ENCODE measurements around the gene ERBB4.
"Not testable (repeated sequence)": the region's sequence is repeated elsewhere in the genome, so short reads cannot be mapped to it uniquely, and the experiment has no call there.

The ERBB4 gene

DNA sequence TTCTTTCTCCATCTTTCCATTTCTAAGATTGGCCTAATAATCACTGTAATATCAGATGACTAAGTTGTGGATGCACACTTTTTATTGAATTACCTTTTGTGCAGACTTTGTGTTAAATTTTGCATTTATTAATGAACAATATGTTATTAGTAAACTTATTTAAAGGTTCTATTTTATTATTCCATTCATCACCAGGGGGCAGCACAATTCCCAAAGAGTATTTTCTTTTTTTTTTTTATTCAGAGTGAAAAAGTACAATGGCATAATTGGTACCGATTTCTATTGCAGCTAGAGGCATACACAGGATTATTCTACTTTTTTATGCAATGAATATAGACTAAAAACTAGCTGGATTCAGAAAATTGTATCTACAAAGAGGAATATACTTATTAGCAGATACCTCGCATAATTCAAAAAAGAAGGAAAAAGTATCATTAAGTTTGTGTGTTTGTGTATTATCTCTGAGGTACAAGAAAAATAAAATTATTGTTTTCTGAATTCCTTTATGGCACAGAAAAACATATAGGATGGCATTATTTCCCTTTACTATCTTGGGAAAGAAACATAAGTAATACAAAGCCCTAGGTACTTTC lies 390.6 kb downstream of the ERBB4 start:
- DNase-seq (ENCODE audit: low read depth in 2 of 2), result no peak

DNA sequence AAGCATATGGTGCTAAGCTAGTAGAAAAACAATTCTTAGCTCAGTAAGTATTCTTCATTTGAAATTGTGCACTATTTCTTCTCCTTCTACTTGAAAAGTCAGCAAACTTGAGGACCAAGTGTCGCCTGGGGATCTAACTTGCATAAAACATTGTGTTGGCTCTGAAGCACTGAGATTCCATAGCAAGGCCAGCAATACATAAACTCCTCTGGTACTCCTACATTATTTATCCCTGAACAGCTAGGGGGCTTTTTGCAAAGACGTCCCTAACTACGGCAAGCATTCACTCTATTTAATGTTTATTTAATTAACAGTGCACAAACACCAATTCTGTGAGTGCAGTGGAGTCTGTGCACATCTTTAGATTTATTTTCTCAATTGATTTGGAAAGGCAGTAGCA lies 392.2 kb downstream of the ERBB4 start:
- DNase-seq (ENCODE audit: low read depth in 2 of 2), result no peak

DNA sequence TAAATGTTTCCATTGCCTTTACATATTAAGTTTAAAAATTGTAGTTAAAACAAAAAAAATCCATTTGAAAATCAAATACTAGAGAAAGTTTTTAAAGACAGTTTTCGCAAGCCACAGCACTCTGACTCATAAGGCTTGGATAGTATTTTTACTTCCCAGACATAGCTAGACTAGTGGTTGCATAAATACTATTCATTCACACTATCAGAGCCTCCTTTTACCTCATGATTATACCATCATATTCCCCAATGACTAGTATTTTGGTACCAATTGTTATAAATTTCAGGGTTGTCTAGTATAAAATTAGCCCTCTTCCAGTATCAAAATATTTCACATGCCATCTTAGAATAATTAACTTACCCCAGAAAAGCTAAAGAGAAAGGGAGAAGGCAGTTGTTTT lies 393.5 kb downstream of the ERBB4 start:
- no peak for DNase-seq (ENCODE audit: low read depth in 2 of 2)

DNA sequence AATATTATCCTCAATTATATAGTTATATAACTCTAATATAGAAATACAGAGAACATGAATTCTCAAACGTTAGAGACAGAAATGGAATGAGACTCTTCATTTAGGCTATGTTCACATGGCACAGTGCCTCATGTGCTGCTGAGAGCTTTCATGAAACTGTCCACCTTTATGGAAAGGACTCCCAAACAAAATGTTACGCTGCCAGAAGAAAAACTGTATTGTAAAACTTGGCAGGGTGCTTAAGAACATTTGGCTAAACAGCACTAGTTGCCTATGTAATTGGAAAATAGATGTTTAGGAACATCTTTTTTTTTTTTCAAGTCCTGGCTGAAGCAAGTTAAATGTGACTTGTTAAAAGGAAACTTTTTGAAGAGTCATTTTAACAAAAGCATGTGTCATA lies 396.0 kb downstream of the ERBB4 start:
- no peak for DNase-seq (ENCODE audit: low read depth in 2 of 2)

DNA sequence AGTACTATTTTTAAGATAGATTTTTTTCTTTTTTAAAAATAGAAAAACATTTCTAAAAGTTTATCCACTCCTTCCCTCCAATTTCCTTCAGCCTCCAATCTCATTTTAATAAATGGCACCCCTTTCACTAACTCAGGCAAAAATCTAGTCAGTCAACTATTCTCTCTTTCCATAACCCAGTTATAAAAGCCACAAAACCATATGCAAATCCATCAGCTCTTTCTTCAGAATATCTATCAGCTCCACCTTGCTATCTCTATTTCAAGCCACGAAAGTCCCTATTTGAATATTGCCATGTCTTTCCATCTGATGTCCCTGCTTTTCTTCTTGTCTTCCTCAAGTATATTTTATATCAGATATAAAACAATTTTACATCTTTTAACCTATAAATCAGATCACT lies 397.1 kb downstream of the ERBB4 start:
- no peak for DNase-seq (ENCODE audit: low read depth in 2 of 2)

DNA sequence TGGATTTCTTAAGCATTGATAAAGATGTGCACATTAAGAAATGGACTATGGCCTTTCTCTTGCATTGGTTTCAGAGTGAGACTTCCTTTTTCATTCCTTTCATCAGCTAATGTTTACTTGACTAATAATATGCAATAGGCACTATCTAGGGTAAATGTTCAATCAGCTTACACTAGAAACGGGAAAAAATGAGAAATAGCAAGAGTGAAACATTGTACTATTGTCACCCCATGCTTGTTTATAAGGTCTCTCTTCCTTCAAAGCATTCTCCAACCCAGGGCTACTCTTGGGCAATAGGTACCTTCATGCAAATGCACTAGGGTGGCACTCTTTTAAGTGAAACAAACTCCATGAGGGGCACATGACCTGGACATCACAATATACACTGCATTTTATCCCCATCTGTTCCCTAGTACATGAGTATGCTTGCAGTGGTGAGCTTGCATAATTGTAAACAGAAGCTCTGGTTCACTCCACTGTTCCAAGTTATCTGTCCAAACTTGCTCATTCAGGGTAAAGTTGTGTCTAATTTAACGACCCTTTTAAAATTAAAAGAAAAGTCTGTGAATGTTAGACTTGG lies 402.3 kb downstream of the ERBB4 start:
- no peak for DNase-seq (ENCODE audit: low read depth in 2 of 2)

DNA sequence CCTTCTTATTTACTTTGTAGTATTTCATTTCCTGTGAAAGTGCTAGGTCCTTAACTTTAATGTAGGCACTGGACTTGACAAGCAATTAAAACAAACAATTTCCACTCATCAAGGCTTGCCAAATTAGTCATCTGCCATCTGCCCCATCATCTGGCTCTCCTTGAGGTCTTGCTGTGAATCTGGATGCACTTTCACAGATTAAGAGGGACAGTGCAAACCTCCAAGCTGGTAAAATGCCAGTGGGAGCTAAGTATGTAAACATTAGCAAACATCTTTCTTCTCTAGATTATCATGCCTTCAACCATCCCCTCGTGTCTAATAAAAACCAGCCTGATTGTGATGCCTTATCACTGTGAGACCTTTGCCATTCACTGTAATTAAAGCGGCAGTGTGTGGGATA lies 402.9 kb downstream of the ERBB4 start:
- DNase-seq (ENCODE audit: low read depth in 2 of 2), result no peak

DNA sequence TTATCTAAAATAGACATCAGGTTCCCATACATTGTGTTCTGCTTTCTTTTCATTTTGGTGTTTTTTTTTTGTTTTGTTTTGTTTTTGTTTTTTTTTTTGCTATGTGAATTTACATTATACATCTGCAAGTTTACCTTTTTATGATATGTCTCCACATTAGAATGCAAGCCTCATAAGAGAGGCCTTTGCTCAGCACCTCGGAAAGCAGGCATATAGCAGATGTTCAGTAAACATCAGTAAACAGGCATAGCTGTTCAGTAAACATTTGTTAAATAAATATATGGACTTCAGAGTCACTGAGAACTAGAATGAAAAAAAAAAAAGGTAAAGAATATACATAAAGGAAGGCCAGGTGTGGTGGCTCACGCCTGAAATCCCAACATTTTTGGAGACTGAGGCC lies 405.3 kb downstream of the ERBB4 start:
- no peak for DNase-seq (ENCODE audit: low read depth in 2 of 2)

DNA sequence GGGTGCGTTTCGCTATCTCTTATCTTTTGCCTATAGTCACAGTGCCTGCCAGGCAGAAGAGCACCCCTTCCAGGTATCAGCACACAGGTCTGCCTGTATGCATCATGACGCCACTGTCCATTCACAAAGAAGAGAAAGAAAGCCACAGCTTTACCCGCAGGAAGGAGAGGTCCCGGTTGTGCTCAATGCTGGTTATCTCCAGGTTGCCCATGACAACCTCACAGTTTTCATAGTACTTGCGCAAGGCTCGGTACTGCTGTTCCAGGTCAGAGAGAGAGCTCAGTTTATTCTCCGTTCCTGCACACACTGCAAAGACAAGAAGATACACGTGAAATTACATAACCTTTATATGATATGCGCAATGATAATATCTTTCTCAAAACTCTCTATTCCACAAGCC lies 414.0 kb downstream of the ERBB4 start:
- DNase-seq (ENCODE audit: low read depth in 2 of 2), result no peak

DNA sequence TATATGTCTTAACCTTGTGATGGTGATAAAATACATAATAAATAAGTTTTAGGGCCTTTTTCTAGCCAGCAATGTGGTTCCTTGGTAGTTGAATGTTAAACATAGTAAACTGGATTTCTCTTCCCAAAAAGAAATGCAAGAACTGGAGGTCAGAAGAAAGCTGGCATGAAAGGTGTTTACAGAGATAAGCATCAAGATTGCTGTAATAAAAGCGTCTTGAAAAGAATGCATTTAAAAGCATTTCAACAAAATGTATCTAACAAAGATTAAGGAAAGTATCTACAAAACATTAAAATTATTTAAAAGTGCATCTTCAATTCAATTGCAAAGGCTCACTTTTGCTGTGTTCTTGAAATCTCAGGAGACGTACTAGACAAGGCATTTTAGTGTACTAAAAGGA lies 419.0 kb downstream of the ERBB4 start:
- DNase-seq (ENCODE audit: low read depth in 2 of 2), result no peak

DNA sequence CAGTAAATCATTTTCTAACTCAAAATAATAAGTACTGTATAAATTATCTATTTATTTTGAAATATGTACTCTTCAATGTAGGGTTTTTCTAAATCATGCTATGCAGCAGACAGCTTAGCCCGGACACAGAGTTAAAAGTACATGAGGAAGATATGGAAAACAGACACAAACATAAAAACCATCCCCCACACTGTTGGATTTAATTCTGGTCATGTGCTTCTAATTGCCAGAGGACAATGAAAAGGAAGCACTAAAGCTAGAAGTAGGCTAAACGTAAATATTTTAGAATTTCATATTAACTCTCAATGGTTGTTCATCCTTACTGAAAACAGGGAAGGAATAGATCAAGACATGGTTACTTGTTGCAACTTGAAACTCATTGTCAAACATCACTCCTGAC lies 420.7 kb downstream of the ERBB4 start:
- DNase-seq (ENCODE audit: low read depth in 2 of 2), result no peak

DNA sequence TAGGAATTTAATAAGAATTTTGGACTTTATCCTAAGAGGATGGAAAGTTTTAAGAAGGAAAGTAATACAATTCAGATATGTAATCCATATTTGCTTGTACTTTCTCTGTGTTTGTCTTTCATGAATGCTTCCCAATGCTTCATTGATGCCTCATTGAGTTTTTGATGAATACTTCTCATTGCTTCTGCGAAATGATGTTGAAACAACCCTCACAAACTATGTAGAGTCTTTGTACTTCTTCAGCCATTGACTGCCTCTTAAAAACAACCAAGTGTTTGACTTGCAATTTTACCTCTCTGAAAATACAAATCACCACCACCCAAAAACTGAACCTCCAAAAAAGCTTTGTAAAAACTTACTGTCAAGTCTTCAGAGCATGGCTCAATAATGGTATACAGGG lies 424.1 kb downstream of the ERBB4 start:
- DNase-seq (ENCODE audit: low read depth in 2 of 2), result no peak

DNA sequence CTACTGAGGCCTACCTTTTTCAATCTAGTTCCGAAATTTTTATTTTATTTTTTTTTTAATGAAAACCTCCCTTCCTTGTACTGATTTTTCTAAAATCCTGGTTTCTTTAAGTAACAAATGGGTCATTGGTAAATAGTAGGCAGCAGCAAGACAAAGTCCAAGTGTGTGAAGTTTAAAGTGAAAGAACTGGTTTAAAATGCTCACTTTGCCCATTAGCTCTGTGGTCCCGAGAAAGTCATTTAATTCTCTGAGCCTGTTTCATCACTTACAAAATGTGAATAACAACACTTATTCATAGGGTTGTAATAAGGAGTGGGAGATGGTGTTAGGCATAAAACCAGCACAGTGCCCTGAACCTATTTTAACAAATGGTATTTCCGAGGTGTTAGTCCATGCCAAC lies 426.2 kb downstream of the ERBB4 start:
- no peak for DNase-seq (ENCODE audit: low read depth in 2 of 2)

DNA sequence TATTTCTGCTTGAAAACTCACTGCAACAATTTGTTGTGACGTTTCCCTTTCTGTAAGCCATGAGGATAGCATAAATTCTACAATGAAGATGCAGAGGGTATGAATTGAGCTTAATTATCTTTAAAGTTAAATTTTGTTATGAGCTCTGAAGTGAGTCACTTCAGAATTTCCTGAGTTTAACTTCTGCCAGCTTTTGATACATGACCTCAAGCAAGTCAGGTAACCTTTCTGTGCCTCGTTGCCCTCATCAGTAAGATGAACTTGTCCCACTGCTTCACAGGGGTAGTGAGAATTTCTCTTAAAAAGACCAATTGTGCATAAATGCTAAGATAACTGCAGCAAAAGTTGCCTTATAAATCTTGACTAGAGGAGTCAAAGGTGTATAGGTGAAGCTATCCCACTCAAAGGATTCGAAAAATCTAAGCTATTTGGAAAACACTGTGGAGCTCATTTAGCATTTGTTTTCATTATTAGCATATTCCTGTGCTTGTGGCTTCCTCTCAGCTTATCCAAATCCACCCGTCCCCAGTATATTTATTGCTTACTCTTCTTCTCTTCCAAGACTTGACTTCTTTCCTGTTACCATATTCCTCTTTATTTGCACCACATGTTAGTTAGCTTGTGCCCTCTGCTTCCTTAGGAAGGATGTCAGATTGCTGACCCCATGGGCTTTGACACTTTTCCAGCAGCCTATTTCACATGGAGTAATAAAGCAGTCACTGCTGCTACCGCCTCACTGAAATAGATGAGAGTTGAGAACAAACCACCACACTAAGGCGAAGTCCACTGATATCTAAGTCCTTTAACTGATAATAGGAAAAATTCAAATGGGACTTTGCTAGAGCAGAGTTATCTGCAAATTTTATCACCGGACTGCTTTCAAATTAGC lies 428.6 kb downstream of the ERBB4 start:
- DNase-seq (ENCODE audit: low read depth in 2 of 2), result no peak

DNA sequence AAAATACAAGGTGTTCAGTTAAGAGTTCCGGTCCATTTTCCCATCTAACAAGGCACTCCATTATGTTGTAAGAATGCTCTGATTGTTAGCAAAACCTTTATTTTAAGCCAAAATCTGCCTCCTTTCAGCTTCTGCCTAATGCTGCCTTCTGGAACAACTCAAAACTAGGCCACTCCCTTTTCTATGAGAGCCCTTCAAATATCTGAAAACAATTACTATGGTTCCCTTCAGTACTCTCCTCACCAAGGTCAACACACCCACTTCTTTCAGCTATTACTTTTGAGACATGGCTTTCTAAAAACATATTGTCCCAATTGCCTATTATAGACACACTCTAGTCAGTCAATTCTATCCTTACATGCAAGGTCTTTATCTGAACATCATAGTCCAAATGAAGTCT lies 429.4 kb downstream of the ERBB4 start:
- DNase-seq (ENCODE audit: low read depth in 2 of 2), result no peak

DNA sequence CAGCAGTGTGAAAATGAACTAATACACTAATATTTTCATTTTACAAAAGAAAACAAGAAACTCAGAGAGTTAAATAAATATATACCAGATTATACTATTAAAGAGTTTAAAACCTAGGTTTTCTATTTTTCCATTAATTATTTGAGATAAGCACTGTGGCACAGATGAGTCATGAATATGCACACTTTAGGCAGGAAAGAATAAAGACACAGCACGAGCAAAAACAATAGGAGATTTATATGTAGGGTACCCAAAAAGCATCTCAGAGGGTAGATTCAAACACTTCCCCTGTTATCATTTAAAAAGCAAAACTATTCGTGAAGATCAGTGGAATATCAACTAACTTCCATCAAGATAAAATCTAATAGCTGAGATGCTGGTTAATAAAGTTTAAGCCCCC lies 430.6 kb downstream of the ERBB4 start:
- no peak for DNase-seq (ENCODE audit: low read depth in 2 of 2)

DNA sequence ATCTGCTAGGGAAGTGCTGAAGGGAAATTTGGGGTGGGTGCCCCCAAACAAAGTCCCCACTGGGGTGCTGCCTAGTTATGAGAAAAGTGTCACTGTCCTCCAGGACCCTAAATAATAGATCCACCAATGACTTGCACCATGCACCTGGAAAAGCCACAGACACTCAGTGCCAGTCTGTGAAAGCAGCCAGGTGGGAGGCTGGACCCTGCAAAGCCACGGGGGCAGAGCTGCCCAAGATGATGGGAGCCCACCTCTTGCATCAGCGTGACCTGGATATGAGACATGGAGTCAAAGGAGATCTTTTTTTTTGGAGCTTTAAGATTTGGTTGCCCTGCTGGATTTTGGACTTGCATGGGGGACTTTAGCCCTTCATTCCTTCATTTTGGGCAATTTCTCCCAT lies 431.6 kb downstream of the ERBB4 start:
- no peak for DNase-seq (ENCODE audit: low read depth in 2 of 2)

DNA sequence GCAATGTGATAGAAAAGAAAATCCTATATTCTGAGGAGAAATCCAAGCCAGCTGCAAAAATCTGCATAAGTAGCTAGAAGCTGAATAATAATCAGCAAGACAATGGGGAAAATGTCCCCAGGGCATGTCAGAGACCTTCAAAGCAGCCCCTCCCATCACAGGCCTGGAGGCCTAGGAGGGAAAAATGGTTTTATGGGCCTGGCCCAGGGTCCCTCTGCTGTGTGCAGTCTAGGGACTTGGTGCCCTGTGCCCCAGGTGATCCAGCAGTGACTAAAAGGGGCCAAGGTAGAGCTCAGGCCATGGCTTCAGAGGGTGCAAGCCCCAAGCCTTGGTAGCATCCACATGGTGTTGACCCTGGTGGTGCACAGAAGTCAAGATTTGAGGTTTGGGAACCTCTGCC lies 432.1 kb downstream of the ERBB4 start:
- DNase-seq (ENCODE audit: low read depth in 2 of 2), result not testable (repeated sequence)

DNA sequence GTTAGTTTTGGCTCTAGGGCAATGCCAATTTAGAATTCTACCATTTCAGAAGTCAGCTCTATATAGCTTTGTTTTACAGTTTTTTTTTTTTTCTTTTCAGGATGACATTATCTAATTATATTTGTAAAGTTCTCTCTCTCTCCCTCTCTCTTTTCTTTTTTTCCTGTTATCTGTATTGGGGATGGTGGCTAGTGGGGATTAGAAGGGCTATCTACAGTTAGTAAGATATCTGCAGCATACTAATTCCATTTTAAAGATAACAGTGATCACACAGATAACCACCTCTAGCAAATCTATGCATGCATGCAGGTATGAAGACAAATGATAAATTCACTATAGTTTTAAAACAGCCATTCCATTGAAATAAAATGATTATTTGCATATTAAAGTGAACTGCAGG lies 438.9 kb downstream of the ERBB4 start:
- DNase-seq (ENCODE audit: low read depth in 2 of 2), result no peak

DNA sequence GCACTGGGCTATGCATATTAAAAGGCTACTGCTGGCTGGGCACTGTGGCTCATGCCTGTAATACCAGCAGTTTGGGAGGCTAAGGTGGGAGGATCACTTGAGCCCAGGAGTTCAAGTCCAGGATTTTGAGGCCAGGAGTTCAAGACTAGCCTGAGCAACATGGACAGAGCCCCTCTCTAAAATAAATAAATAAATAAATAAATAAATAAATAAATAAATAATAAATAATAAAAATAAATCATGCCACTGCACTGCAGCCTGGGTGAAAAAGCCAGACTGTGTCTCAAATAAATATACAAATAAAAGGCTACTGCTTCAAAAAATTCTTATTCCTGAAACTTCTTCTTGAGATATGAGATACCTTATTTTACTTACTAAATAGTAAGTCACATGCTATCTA lies 439.6 kb downstream of the ERBB4 start:
- DNase-seq (ENCODE audit: low read depth in 2 of 2), result no peak

DNA sequence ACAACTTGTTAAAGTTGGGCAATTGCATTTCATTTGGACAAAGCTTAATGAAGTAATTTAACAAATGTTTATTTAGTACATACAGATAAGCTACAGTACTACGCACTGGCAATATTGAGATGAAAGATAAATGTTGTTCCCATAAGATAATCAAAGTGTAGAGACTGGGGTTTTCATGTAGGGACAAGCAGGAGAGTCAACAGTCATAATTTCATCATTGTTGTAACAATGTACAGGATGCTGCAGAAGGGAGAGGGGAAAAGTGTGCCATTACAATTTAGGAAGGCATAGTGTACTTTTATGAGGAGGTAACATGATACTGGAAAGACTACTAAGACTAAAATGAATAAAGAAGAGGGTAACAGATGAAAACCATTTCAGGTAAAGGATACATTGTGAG lies 441.6 kb downstream of the ERBB4 start:
- DNase-seq (ENCODE audit: low read depth in 2 of 2), result no peak

DNA sequence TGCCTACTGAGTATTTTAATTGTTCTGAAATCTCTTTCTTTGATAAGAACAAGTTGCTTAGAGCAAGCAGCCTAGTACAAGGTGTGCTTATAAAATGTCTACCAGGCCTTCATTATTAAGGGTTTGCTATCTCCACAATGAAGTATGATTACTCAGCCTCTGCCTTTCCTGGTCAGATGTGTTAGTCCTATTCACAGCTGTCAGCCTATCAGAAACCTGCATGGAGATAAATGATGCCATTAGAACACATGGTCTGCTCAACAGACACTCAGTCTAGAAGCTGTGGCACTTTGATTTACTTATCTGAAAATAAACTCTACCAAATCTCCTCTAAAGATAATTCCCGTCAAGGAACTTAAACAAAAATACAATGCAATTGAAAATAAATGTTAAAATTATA lies 448.7 kb downstream of the ERBB4 start:
- no peak for DNase-seq (ENCODE audit: low read depth in 2 of 2)

DNA sequence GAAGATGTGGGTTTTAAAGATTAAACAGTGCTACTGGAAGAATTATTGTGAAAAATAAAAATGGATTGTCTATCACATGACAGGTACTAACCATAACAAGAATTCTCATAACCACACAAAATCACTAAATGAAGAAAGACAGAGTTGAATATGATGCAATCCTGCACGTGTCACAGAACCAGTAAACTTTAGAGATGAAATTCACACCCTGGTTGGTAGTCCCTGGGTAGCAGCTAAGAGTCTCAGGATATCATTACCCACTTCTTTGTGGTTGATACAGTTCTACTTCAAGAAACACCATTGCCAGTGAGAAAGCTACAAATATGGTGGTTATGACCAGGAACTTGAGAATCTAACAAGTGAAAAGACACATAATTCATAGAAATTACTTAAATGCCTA lies 450.2 kb downstream of the ERBB4 start:
- no peak for DNase-seq (ENCODE audit: low read depth in 2 of 2)

Measured in stimulated activated CD8-positive, alpha-beta memory T cell treated with anti-CD3 and anti-CD28 coated beads, Interleukin-2, amount 100 ng/mL, for 1 hour (primary cell).